ENCODE data around the gene OPN1SW.

Gene OPN1SW

DNA sequence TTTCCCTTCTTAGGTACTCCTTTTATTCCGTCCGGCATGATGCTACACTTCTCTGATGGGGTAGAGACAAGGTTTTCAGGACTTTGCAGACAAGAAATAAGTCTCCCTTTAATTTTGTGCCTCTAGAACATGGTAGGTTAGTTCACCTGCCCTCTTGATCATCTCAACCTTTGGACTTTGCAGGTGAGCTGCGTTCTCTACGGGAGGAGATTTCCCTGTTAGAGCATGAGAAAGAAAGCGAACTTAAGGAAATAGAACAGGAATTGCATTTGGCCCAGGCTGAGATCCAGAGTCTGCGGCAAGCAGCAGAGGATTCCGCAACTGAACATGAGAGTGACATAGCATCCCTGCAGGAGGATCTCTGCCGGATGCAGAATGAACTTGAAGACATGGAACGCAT, 25.4 kb upstream of the OPN1SW start:
- H3K36me3 Mint-ChIP-seq (ENCODE audit: low read depth) = peaks cover 3% of the 10 kb centered on the region
- no peak overlapping the region for H3K27ac Mint-ChIP-seq
- no peaks in the 10 kb centered on the region for H3K9me3 Mint-ChIP-seq
- H3K27me3 Mint-ChIP-seq = no peaks in the 10 kb centered on the region
- no peak overlapping the region for H3K4me3 Mint-ChIP-seq
- H3K4me1 Mint-ChIP-seq (ENCODE audit: low read depth) = no peaks in the 10 kb centered on the region

GRCh38 chr7:128800567-128800966, 25.0 kb upstream of the OPN1SW start:
- Mint-ChIP-seq H3K36me3 (ENCODE audit: low read depth) (peaks cover 3% of the 10 kb centered on the region), H3K9me3 (no peaks in the 10 kb centered on the region), H3K27me3 (no peaks in the 10 kb centered on the region), H3K4me3 (no peak overlapping the region), H3K27ac (no peak overlapping the region), H3K4me1 (ENCODE audit: low read depth) (no peaks in the 10 kb centered on the region)

- H3K27me3 Mint-ChIP-seq = no peaks in the 10 kb centered on the region
- no peak overlapping the region for H3K4me3 Mint-ChIP-seq
- no peaks in the 10 kb centered on the region for H3K4me1 Mint-ChIP-seq (ENCODE audit: low read depth)
- peaks cover 3% of the 10 kb centered on the region for H3K36me3 Mint-ChIP-seq (ENCODE audit: low read depth)
- H3K27ac Mint-ChIP-seq = no peak overlapping the region
- no peaks in the 10 kb centered on the region for H3K9me3 Mint-ChIP-seq
Measured at GRCh38 chr7:128799451-128799850, 23.9 kb upstream of the OPN1SW start.

GRCh38 chr7:128796327-128796726, 20.7 kb upstream of the OPN1SW start:
- H3K9me3 Mint-ChIP-seq = no peaks in the 10 kb centered on the region
- no peaks in the 10 kb centered on the region for H3K4me1 Mint-ChIP-seq (ENCODE audit: low read depth)
- H3K27ac Mint-ChIP-seq = no peak overlapping the region
- no peak overlapping the region for H3K4me3 Mint-ChIP-seq
- no peaks in the 10 kb centered on the region for H3K27me3 Mint-ChIP-seq
- H3K36me3 Mint-ChIP-seq (ENCODE audit: low read depth) = peaks cover 3% of the 10 kb centered on the region

- Mint-ChIP-seq H3K4me1 (ENCODE audit: low read depth) (peaks cover 3% of the 10 kb centered on the region), H3K36me3 (ENCODE audit: low read depth) (peaks cover 3% of the 10 kb centered on the region), H3K9me3 (no peaks in the 10 kb centered on the region), H3K4me3 (no peak overlapping the region), H3K27ac (no peak overlapping the region), H3K27me3 (peaks cover 3% of the 10 kb centered on the region)
Measured at GRCh38 chr7:128795129-128795528, 19.5 kb upstream of the OPN1SW start.

GRCh38 chr7:128794436-128794835, 18.8 kb upstream of the OPN1SW start:
- H3K36me3 Mint-ChIP-seq (ENCODE audit: low read depth) = peaks cover 3% of the 10 kb centered on the region
- no peak overlapping the region for H3K27ac Mint-ChIP-seq
- H3K27me3 Mint-ChIP-seq = peaks cover 8% of the 10 kb centered on the region
- H3K9me3 Mint-ChIP-seq = no peaks in the 10 kb centered on the region
- H3K4me3 Mint-ChIP-seq = no peak overlapping the region
- H3K4me1 Mint-ChIP-seq (ENCODE audit: low read depth) = peaks cover 4% of the 10 kb centered on the region

DNA sequence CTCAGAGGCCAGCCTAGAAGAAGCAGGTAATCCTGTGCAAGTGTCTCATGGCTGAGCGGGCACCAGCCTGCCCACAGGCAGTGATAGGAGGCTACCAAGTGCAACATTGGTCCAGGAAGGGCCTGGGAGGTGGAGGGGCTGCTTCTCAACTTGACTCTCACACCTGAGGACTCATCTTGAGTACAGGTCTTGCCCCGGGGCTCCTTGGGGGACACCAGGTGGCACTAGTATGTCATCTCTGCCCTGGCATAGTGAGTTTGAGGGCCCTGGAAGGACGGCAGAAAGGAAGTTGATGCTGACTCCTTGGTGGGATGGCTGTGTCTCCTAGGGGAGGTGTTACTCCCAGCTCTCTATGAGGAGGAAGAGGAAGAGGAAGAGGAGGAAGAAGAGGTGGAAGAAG, 18.4 kb upstream of the OPN1SW start:
- Mint-ChIP-seq H3K4me3 (no peak overlapping the region), H3K9me3 (no peaks in the 10 kb centered on the region), H3K27me3 (peaks cover 13% of the 10 kb centered on the region), H3K27ac (no peak overlapping the region), H3K36me3 (ENCODE audit: low read depth) (peaks cover 3% of the 10 kb centered on the region), H3K4me1 (ENCODE audit: low read depth) (peaks cover 4% of the 10 kb centered on the region)

DNA sequence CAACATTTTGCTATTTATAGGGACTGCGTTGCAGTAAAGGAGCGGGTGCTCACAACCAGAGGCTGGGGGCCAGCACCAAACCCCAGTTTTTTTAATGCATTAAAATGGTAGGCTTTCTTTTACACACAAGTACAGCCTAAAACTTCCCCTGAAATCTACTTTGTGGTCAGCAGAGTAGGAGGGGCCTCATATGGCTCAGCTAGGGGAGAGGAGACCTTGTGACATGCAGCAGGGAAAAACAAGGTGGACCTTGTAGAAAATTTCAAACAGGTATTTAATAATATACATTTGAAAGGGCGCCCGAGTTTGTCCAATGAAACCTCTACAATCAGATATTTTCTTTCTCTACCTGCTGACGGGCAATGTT, 17.6 kb upstream of the OPN1SW start:
- H3K27me3 Mint-ChIP-seq = peaks cover 17% of the 10 kb centered on the region
- H3K4me3 Mint-ChIP-seq = no peak overlapping the region
- H3K4me1 Mint-ChIP-seq (ENCODE audit: low read depth) = peaks cover 4% of the 10 kb centered on the region
- H3K9me3 Mint-ChIP-seq = no peaks in the 10 kb centered on the region
- H3K27ac Mint-ChIP-seq = no peak overlapping the region
- H3K36me3 Mint-ChIP-seq (ENCODE audit: low read depth) = peaks cover 3% of the 10 kb centered on the region

GRCh38 chr7:128792471-128793180, 17.0 kb upstream of the OPN1SW start:
- Mint-ChIP-seq H3K4me1 (ENCODE audit: low read depth) (peaks cover 4% of the 10 kb centered on the region), H3K4me3 (peak overlapping the region; percentile 25), H3K27ac (no peak overlapping the region), H3K36me3 (ENCODE audit: low read depth) (peaks cover 3% of the 10 kb centered on the region), H3K27me3 (peaks cover 17% of the 10 kb centered on the region), H3K9me3 (no peaks in the 10 kb centered on the region)

- Mint-ChIP-seq H3K36me3 (ENCODE audit: low read depth) (no peaks in the 10 kb centered on the region), H3K27ac (no peak overlapping the region), H3K9me3 (no peaks in the 10 kb centered on the region), H3K27me3 (peaks cover 17% of the 10 kb centered on the region), H3K4me1 (ENCODE audit: low read depth) (peaks cover 4% of the 10 kb centered on the region), H3K4me3 (peak overlapping the region; percentile 79)
Measured at GRCh38 chr7:128791972-128792327, 16.4 kb upstream of the OPN1SW start.

DNA sequence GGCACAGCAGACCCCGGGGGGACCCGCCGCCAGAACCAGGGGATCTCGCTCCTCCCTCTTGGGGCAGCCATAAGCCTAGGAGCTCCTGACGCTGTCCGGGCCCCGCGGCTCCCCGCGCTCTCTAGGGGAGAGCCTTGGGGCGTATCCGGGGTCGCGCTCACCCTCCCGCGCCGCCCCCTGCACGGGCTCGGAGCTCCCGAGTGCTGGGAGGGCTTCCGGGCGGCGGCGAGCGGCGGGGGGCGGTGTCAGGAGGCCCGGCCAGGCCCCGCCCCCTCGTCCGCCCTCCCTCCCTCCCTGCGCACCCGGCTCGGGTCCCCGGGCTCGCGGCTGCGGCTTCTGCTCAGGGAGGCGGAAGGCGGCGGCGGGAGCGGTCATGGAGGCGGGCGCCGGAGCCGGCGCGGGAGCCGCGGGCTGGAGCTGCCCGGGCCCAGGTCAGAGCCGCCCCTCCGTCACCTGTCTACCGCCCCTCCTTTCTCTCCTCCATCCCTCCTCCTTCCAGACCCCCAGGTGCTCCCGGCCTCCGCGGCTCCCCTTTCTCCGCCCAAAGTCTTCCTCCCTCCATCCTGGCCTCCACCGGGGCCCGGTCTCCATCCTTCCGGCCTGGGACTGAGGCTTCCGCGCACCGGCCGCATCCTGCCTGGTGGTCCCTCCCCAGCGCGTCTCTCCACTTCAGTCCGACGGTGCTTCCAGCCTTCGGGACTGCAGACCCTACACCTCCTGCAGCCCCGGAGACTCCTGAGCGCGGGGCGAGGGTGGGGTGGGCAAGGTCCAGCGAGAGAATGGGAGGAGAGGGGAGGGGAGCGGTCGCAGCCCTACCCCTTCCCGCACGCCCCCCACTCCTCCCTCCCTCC, 15.8 kb upstream of the OPN1SW start, which contains the start of gene CCDC136:
TSS of gene CCDC136 (plus strand) at position 848 of the 851 bp plus-strand sequence. CDS start 444 bp downstream, outside the sequence.
- Mint-ChIP-seq H3K27me3 (peaks cover 17% of the 10 kb centered on the region), H3K27ac (no peak within 1 kb of the TSS)

GRCh38 chr7:128790315-128791041, 14.9 kb upstream of the OPN1SW start:
- no peak overlapping the region for H3K27ac Mint-ChIP-seq
- peak overlapping the region; percentile 78 for H3K4me3 Mint-ChIP-seq
- no peaks in the 10 kb centered on the region for H3K36me3 Mint-ChIP-seq (ENCODE audit: low read depth)
- peaks cover 4% of the 10 kb centered on the region for H3K4me1 Mint-ChIP-seq (ENCODE audit: low read depth)
- H3K27me3 Mint-ChIP-seq = peaks cover 17% of the 10 kb centered on the region
- no peaks in the 10 kb centered on the region for H3K9me3 Mint-ChIP-seq

More for the DNA sequence above, 15.8 kb upstream of the OPN1SW start, which contains the start of gene CCDC136:
- Mint-ChIP-seq H3K4me1 (ENCODE audit: low read depth) (peaks cover 4% of the 10 kb centered on the region), H3K36me3 (ENCODE audit: low read depth) (no peaks in the 10 kb centered on the region), H3K9me3 (no peaks in the 10 kb centered on the region), H3K4me3 (peak within 1 kb of the TSS; percentile 79)

- Mint-ChIP-seq H3K27ac (no peak overlapping the region), H3K4me3 (no peak overlapping the region), H3K9me3 (no peaks in the 10 kb centered on the region), H3K4me1 (ENCODE audit: low read depth) (peaks cover 4% of the 10 kb centered on the region), H3K36me3 (ENCODE audit: low read depth) (no peaks in the 10 kb centered on the region), H3K27me3 (peaks cover 17% of the 10 kb centered on the region)
Measured at GRCh38 chr7:128788446-128789412, 13.1 kb upstream of the OPN1SW start.

- Mint-ChIP-seq H3K36me3 (ENCODE audit: low read depth) (no peaks in the 10 kb centered on the region), H3K27ac (no peak overlapping the region), H3K4me1 (ENCODE audit: low read depth) (peaks cover 4% of the 10 kb centered on the region), H3K9me3 (no peaks in the 10 kb centered on the region), H3K27me3 (peaks cover 17% of the 10 kb centered on the region), H3K4me3 (no peak overlapping the region)
Measured at GRCh38 chr7:128785738-128786137, 10.1 kb upstream of the OPN1SW start.

Data from stimulated activated naive CD8-positive, alpha-beta T cell treated with anti-CD3 and anti-CD28 coated beads, Interleukin-15, Interleukin-2, amounts not matched to agents 100 ng/mL and 50 ng/mL, for 24 hours (primary cell).